Measurements from ENCODE around the gene PDE11A.

PDE11A gene

DNA sequence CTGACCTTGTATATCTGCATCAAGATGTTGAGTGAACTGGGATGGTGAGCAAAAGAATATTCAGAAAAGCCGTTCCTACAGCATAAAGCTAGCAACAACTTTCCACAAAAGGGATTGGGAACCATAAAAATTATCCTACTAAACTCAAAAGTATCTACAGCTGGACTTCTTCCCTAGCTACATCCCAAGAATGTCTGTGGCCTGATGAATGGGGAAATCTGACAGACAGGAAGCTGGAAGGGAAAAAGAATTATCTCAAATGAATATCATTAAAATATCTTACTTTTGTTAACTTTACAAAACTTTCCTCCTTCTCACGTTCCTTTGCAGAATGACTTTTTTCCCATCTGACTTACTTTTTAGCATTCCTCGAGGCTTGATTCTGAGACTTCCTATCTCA lies 150.9 kb downstream of the PDE11A start:
- DNase-seq, result no peak

DNA sequence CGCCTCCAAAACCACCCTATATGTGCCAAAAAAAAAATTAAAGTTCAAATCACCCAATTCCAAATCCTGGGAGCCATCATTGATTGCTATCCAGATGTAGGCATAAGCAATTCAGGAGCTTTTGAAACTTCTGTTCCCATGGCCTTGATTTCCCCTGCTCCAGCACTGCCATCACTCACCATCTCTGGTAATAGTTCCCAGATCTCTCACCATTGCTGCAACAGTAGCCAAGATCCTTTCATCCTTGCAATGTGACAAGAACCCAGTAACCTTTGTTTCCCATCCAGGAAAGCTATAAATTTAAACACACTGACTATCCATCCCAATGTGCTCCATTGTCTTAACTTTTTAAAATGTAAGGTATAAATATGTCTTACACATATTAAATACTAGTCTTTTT lies 155.4 kb downstream of the PDE11A start:
- DNase-seq, result no peak

DNA sequence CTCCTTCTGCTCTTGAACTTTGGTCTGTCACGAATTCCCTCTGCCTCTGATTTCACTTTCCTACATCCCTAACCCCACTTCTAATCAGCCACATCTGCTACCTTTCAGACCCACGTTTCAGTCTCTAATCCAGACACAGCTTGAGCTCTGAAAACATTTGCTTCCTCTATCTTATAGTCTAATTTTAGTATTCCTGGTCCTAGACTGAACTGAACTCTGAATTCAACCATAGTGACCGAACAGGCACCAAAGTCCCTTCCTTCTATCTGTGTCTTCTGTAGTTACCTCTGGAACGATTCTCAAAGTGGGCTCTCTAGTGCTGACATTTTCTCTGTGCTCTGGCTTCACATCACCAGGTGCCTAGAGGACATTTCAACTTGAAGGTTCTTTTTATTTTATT lies 156.2 kb downstream of the PDE11A start:
- DNase-seq, result no peak

DNA sequence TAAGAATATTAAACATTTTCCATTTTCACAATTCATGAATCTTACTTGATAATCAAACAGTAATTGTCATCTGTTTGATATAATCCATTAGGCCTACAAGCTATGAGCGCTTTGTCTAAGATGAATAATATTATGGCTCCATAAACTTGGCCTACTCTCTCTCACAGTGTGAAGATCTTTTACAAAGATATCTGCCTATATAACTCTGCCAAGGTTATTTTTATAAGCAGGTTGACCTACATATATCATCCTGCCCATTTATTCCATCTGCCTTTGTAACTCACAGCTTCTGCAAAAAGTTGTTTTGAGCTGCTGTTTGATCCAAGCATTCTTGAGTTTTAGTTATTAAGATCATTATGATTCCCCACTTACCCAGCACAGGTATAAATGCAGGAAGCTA lies 158.3 kb downstream of the PDE11A start:
- no peak for DNase-seq

DNA sequence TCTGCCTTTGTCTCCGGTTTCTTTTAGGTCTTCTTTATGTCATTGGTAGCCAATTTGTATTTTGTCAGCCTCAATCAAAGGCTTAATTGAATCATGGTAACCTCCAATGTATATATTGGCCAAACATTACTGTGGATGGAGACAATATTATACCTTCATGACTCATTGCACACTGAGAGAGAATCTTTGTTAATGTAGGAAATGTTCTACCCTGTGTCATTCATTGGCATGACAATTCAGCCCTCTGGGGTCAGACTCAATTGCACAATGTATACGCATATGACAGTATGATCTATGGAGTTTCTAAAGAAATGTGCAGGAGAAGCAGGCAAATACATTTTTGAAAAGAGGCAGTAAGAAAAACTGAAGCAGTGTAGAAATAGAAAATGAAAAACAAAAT lies 162.6 kb downstream of the PDE11A start:
- DNase-seq, result peak; percentile 56

DNA sequence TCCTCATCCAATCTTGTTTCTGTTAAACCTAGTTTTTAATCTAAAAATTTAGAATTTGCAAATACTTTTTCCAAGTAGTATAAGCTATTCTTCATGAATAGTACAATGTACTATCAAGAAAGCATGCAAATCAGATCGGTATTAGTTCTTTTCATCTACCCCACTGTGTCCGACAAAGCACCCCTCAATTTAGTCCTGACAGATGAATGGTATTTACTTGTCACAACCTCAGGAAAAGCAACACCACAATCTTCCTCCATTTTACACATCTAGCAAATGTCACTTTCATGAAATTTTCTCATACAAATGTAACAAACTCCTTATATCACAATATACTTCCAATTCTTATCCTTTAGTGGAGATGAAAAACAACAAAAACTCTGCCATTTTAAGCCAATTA lies 163.8 kb downstream of the PDE11A start:
- no peak for DNase-seq

DNA sequence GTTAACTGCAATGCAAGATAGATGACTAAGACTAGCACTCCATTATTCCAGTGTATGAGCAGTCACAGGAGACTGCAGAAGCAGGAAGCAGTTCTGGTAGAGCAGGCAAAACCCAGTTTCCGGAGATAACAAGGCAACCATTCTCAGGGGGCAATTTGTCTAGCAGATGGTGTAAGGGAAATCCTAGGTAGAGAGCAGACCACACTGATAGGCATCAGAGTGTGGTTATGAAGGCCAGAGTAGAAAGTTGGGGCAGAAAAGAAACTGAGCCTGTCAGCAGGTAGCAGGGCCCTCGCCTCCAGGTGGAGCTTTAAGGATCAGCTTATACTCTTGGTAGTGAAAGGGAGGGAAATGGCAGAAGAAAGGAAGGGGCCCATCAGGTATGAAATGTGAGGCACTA lies 164.4 kb downstream of the PDE11A start:
- peak; percentile 1 for DNase-seq

DNA sequence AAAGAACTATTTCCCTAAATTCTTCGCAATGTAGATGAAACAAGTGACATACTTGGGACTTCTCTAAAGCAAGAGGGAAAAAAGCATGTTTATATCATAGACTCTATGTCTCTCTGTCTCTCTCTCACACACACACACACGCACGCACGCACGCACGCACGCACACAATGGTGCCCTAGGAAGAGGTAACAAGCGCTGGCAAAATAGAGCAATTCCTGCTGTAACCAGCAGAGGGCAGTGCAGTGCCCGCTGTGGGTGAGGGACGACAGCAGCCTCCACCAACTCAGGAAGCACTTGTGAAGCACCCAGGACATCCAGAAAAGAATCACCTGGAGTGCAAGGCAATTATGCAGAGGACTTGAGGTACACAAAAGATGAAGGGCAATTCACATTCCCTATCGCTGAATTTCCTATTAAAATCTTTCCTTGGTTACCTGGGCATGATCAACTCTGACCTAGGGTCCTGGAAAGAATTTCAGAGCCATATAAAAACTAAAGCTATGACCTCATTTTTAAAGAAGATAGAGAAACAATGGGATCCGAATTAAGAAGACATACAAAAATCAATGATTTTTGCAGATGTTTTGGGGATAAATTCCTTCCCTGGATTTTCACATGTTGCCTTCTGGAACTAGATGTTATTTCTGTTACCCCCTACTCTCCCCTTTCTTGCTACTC lies 166.4 kb downstream of the PDE11A start:
- DNase-seq, result peak; percentile 62

DNA sequence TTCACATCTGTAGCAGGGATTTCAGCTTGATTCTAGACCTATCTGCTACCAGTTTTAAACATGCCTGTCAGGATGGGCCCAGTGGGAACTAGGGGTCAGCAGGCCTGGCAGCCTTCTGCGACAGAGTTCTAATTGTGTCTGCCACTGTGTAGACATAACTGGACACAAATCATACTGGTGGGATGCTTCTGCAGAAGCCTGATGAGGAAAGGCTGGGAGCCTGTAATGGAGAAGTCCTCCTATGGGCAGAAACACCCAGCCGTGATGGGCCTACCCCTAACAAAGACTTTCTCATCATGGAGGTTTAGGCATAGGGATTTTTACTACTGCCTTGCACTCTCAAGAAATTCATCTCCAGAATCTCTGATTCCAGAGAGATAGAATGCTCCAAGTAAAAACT lies 166.9 kb downstream of the PDE11A start:
- no peak for DNase-seq

DNA sequence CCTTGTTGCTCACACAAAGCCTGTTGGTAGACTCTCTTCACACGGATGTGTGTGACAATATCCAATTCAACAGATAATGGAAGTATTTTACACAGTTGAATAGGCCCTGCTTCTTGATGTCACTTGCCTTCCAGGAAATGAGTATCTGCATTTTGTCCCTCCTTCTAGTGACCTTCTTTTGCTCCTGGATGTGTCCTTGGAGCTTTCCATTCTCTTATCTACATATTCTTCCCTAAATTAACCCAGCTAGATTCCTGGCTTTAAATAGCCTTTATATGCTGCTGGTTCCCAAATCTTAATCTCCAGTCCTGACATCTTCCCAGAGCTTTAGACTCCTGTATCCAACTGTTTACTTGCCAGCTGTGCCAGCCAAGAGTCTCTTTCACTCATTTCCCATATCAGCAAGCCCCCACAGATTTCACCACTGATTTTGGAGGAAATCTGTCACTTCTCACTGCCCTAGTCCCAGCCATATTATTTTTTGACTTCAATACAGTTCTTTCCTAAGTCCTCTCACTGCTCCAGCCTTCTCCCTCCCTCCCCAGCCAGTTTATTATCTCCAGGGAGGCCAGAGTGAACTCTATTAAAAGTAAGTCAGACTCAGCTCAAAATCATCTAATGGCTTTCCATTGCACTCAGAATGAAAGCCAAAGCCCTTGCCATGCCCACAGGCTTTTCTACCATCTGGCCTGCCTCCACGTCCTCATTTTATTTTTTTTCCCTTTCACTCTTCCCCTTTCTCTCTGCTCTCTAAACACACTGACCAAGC lies 170.0 kb downstream of the PDE11A start:
- peak; percentile 7 for DNase-seq

DNA sequence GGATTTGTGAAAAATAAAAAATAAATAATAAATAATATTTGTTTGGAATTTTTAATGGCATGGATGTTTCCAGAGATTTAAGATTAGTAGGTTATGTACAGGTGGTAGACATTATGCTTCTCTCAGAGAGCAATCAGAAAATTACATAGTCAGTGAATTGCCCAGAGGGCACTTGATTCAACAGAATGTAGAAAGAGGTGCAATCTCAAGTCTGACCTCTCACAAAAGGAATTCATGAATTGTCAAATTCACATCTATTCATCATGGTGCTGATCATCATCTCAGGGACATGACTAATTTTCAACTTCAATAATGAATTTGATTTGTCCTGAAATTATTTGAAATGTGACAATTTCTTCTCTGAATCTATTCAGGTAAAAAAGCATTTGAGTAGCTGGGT lies 172.5 kb downstream of the PDE11A start:
- peak; percentile 10 for DNase-seq

DNA sequence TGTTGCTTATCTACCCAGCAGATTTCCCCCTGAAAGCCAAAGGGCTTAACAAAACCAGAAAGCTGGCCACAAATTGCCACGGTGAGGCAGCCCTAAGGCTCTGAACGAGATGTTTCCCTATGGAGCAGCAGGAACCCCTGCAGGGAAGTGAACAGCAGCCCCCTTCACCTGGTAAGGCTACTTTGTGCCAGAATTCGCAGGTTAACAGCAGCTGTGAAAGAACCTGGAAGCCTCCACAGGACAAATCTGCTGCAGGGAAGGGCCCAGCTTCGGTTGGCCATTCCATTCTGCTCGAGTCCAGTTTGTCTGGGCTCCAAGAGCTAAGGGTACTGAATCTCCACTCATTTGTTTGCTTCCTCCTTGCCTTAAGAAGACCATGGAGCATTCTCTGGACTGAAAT lies 175.3 kb downstream of the PDE11A start:
- DNase-seq, result no peak

DNA sequence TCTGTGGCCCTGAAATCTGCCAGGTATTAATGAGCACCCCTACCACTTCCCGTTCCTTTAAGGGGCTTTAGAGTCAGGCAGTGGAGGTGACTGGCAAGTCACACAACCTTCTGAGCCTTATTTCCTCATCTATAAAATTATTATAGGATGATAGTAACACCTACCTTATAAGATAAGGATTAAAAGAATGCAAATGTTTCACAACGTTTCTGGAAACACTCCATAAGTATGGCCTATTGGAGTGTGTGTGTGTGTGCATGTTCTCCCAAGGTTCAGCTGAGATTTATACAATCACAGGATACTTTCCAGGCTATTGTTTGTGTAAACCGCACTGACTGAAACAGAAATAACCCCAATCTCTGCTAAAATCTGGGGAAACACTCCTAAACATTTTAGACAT lies 176.0 kb downstream of the PDE11A start:
- no peak for DNase-seq

DNA sequence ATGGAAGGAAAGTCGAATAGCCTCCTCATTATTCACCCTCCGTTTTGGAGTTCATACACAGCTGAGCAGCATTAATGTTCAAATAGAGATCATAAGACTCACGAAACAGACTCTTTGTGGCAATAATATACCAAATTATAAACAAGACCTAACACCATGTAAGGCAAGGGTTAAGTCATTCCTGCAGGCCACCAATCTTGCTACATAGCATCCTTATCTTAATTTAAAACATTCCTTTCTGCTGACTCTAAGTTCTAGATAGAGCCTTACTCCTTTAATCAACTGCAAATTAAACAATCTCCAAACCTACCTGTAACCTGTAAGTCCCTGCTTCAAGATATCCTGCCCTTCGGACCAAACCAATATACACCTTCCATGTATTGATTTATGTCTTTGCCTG lies 178.0 kb downstream of the PDE11A start:
- no peak for DNase-seq

DNA sequence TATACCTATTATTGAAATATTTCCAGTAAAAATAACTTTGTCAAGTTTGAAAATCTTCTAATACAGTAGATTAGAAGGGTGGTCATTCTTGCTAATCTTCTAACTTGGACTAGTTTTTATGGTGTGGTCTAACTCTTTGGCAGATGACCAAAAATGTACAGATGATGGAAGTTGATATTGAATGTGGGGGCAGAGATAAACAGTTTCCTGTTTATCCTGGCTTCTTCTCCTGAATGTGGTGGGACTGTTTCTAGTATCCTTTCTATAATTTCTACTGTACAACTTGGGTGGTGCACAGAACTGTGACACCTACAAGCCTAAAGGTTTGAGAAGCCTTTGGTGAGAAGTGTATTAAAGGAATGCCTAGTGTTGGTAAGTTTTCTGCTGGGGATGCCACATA lies 178.7 kb downstream of the PDE11A start:
- DNase-seq, result no peak

DNA sequence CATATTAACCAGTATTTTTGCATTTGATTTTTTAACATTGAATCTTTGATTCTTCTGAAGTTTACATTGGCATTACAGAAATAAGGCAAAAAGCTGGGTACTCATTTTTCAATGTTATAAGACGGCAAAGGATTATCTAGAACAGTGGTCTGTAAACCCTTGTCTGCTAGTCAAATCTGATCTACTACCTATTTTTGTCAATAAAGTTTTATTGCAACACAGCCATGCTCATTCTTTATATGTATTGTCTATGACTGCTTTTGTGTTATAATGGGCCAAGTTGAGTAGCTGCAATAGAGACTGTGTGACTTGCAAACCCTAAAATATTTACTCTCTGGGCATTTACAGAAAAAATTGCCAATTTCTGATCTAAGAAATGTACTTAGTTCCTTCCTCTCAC lies 181.0 kb downstream of the PDE11A start:
- DNase-seq, result no peak

DNA sequence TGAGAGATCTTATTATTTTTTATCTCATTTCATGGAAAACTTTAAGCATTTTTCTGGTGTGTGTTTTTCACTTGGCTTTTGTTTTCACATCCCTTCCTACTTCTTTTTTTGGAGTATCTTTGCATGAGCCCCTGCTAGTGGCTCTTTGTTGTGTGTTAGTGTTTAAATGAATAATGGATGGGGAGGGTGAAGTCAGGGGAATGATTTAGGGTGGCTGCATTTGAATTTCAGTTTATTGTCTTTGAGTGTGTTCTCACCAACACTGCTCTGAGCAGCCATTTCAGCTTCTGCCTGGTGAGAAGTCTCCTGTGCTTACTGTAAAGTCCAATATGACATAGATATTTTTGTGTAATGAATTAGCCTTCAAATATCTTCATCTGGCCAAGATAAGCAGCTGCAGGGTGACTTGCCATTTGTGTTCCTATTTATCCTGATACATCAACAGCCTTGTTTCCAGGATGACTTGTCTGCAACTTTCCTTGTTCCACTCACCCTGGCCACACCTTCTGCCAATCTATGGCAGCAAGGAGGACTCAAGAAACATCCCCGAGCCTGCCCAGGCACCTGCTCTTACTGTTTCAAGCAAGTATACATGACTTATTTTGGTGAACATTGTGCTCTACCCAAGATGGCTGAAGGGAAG lies 182.6 kb downstream of the PDE11A start:
- no peak for DNase-seq

DNA sequence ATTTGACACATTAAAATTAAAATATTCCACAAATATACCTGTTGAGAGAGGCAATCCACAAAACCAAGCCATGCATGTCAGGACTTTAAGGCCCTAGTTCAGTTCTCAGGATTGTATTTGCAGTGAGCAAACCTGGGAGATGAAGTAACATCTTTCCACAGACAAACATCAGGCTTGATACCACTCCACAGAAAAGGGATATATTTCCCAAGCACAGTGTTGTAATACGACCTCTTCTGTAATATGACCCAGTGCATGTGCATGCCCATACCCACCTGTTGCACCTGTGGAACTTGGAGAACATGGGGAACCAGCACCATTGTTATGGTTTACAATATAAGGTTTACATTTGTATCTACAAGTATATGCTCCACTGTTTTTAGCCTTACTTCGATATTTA lies 184.0 kb downstream of the PDE11A start:
- DNase-seq, result peak; percentile 18

DNA sequence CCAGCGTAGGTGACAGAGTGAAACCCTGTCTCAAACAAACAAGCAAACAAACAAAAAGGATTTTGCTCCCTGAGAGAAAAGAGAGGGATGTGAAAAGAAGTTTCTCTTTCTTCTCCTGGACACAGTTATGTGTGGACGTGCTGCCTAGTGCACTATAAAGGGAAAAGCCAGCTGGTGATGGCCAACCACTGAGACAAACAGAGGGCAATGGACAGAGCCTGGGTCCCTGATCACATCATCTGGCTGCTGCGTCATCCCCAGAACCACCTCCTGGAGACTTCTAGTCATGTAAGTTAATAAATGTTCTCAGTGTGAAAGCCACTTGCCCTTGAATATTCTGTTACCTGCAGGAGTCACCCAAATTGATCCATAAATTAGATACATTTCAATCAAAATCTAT lies 184.9 kb downstream of the PDE11A start:
- DNase-seq, result no peak

DNA sequence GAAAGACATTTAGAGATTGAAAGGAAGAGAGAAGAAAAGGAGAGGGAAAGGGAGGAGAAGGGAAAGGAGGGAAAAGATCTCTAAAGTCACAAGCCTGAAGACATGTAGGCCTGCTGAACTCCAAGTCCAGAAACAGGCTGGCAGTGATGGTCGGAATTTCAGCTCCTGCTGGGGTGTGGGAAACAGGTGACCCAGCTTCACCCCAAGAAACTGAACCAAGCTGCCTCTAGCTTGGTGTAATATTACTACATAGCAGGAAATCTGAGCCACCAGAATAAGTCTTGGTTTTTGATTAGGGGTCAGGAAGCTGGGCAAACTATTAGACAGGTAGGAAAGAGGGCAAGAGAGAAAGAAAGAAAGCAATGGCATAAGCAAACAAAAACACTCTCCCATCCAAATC lies 185.8 kb downstream of the PDE11A start:
- no peak for DNase-seq

DNA sequence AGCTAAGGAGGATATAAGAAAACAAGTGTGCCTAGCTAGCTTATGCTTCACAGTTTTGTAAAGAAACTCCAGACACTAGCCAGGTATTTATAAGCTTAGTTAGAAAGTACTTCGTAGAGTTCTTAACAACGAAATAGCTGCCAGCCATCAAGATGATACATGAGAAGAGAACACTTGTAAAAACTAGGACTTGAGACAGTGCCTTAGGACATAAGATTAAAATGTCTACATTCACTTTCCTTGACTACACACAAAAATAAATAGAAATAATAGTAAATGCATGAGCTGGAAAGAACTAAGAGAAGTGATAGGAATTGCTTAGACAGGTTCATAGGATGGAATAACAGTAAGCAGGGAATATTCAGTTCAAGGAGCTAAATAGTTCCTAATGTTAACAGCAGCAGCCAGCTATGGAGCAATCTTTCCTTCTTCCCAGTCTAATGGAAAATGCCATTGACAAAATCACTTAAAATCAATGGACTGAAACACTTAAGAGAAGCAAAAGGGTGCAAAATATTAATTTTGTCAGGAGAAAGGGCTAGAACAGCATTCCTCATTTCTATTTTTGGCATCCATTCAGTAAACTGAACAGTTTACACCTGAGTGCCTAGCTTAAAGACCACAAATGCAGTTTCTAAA lies 186.6 kb downstream of the PDE11A start:
- DNase-seq, result no peak

DNA sequence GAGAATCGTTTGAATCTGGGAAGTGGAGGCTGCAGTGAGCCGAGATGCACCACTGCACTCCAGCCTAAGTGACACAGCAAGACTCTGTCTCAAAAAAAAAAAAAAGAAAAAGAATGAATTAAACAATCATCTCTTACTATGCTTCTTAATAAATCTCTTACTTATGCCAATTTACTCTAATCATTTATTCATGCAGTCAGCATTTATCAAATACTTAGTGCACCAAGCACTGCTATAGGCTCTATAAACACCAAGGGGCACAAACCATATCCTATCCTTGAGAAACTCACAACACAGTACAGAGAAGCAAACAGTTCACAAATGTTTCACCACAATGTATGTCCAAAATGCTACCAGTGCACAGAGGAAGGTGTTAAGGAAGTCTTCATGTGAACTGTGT lies 189.4 kb downstream of the PDE11A start:
- DNase-seq, result no peak

DNA sequence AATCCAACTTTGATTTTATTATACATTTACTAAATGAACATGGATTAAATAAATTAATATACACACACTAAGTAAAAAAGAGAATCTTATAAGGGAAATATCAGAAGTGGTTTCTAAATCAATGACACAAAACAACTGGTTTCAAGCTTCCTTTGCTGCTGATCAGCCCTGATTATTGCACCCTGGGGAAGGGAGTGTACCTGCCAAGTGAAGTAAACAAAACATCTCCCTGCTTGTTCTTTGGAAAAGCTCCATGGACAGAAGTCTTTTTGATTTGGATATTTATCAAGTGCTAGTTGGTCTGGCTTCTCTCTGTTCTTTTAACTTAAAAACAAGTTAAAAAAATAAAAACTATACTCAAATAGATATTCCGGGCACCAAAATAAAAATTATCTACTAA lies 190.1 kb downstream of the PDE11A start:
- peak; percentile 6 for DNase-seq

DNA sequence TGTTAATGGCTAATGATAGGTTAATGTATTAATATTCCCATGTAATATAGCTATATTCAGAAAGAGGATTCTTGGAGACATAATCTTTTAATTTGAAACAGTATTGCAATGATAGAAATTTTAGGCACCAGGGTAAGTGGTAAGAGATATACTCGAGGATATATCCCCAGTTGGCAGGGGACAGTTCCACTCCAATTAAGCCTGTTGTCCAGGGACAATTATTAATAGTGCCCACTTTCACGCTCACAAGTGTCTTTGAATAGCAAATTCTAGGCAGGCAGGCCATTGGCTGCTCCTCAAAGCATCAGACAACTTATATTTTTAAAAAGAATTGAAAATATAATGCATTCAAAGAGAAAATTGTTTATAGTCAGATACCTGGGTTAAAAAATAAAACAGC lies 190.7 kb downstream of the PDE11A start:
- no peak for DNase-seq
